ENCODE measurements around the gene UBXN2A. TPM values are rescaled to one million over a fixed set of nuclear protein-coding genes. Genes with fewer than 3 reads are reported as not detected.

UBXN2A gene
- total and polyA plus RNA-seq, 5 experiments from 2014 or later: 13.1 to 14.6 (median 13.6) TPM

Other genes starting within 250 kb of the UBXN2A start
- gene ATAD2B, start 13.3 kb upstream of the UBXN2A start, total RNA-seq: 10 to 100 TPM; 40.2 to 41.4 TPM
- gene ATAD2B, start 13.3 kb upstream of the UBXN2A start, polyA plus RNA-seq: 10 to 100 TPM in 1 of 3 donors, 1 to 10 TPM in 2; 7.2 to 11.4 (median 7.5) TPM
- gene MFSD2B, start 69.6 kb downstream of the UBXN2A start, total RNA-seq: under 1 TPM in 1 of 2 experiments, not detected in 1; 0.44 TPM
- under 1 TPM in 1 of 3 donors, not detected in 2; 0.14 TPM for gene MFSD2B, start 69.6 kb downstream of the UBXN2A start, polyA plus RNA-seq
- 10 to 100 TPM; 14.9 to 15.6 TPM for gene WDCP, start 106.9 kb downstream of the UBXN2A start, total RNA-seq
- gene WDCP, start 106.9 kb downstream of the UBXN2A start, polyA plus RNA-seq: 1 to 10 TPM; 3.4 to 6.5 (median 5.0) TPM
- under 1 TPM; 0.39 to 0.49 TPM for gene FKBP1B, start 109.3 kb downstream of the UBXN2A start, total RNA-seq
- gene FKBP1B, start 109.3 kb downstream of the UBXN2A start, polyA plus RNA-seq: 1 to 10 TPM in 1 of 3 donors, under 1 TPM in 1, not detected in 1; 0.77 to 1.9 TPM
- gene SF3B6, start 135.9 kb downstream of the UBXN2A start, total RNA-seq: 10 to 100 TPM; 55.8 to 57.7 TPM
- 100 to 1,000 TPM; 161 to 208 (median 195) TPM for gene SF3B6, start 135.9 kb downstream of the UBXN2A start, polyA plus RNA-seq
- 1 to 10 TPM in 1 of 2 experiments, not detected in 1; 1.0 TPM for gene TP53I3, start 144.4 kb downstream of the UBXN2A start, total RNA-seq
- gene TP53I3, start 144.4 kb downstream of the UBXN2A start, polyA plus RNA-seq: under 1 TPM in 2 of 3 donors, not detected in 1; 0.39 to 0.44 TPM
- gene PFN4, start 182.9 kb downstream of the UBXN2A start, total RNA-seq: not detected
- not detected for gene PFN4, start 182.9 kb downstream of the UBXN2A start, polyA plus RNA-seq
- 10 to 100 TPM; 25.1 to 28.5 TPM for gene FAM228B, start 183.0 kb downstream of the UBXN2A start, total RNA-seq
- gene FAM228B, start 183.0 kb downstream of the UBXN2A start, polyA plus RNA-seq: 1 to 10 TPM; 6.5 to 8.7 (median 7.5) TPM
- 1 to 10 TPM in 1 of 2 experiments, under 1 TPM in 1; 0.26 to 1.2 TPM for gene FAM228A, start 234.6 kb downstream of the UBXN2A start, total RNA-seq
- gene FAM228A, start 234.6 kb downstream of the UBXN2A start, polyA plus RNA-seq: under 1 TPM in 1 of 3 donors, not detected in 2; 0.14 TPM